HG03103 (cell line): Measurements from ENCODE around the gene IFT43.

ENCODE experiments used
- ATAC-seq: cut with Tn5 transposase; IDR thresholded peaks from one replicate; pipeline ENCODE4 v1.9.1; 2021; ENCODE audit warnings: low read depth; ENCODE audit not compliant: unreplicated experiment

Gene IFT43

DNA sequence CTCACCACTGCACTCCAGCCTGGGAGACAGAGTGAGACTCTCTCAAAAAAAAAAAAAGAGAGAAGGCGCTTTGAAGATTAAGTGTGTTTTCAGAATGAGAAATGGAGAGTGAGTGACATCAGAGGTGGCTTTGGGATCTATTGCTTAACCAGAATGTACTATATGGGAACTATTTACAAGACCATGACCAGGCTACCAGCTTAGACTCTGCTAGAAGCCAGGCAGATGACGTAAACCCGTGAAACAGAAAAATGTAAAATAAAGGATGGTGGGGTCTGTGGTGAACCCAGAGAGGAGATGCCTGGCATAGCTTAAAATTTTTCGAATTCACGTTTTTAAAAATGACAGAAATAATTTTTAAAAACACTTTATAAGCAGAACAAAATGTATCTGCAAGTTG is 82.0 kb downstream of the IFT43 start:
- no peak for ATAC-seq

- no peak for ATAC-seq
These were observed 88.2 kb downstream of the IFT43 start for GRCh38 chr14:76073717-76074116.

GRCh38 chr14:76077340-76077739 is 91.8 kb downstream of the IFT43 start:
- ATAC-seq: no peak

DNA sequence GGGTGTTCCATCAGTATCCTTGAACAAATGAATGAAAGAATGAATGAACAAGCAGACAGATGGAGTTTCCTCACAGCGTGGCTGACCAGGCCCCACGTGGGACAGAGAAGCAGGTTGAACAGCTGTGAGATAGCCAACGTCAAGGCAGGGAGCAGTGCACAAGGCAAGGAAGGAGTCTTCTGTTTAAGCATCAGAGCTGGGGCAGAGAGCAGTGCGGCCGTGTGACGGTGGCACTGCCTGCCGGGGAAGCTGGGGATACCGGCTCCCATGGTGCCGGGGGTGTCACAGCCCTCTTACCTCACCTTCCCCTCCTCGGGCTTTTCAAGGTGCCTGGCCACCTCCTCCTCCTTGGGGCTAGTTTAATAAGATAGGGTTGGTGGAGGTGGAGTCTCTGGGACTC is 92.9 kb downstream of the IFT43 start:
- no peak for ATAC-seq

GRCh38 chr14:76080025-76080424 is 94.5 kb downstream of the IFT43 start:
- ATAC-seq: no peak

- no peak for ATAC-seq
These were observed 94.9 kb downstream of the IFT43 start for GRCh38 chr14:76080471-76080870.

- ATAC-seq: no peak
These were observed 96.1 kb downstream of the IFT43 start for GRCh38 chr14:76081642-76082041.

GRCh38 chr14:76083796-76084765 is 98.5 kb downstream of the IFT43 start:
- ATAC-seq: no peak

DNA sequence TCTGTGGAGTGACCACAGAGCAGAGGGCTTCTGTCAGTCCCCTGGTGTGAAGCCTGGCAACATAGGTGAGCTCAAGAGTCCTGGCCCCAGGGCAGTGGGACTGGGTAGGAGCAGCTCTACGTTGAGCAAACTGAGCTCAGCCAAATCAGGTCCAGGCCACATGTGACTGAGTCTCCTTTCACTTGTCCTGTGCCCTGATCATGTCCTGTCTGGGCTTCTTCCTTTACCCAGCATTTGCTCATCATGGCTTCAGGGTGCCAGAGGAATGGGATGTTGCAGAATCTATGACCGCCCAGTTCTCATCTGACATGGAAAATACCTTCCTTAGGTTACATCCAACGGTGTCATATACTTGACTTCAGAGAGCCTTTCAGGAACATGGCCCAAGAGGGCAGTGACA is 99.8 kb downstream of the IFT43 start:
- ATAC-seq: no peak

GRCh38 chr14:76086636-76087035 is 101.1 kb downstream of the IFT43 start:
- no peak for ATAC-seq

GRCh38 chr14:76088326-76088725 is 102.8 kb downstream of the IFT43 start:
- no peak for ATAC-seq

DNA sequence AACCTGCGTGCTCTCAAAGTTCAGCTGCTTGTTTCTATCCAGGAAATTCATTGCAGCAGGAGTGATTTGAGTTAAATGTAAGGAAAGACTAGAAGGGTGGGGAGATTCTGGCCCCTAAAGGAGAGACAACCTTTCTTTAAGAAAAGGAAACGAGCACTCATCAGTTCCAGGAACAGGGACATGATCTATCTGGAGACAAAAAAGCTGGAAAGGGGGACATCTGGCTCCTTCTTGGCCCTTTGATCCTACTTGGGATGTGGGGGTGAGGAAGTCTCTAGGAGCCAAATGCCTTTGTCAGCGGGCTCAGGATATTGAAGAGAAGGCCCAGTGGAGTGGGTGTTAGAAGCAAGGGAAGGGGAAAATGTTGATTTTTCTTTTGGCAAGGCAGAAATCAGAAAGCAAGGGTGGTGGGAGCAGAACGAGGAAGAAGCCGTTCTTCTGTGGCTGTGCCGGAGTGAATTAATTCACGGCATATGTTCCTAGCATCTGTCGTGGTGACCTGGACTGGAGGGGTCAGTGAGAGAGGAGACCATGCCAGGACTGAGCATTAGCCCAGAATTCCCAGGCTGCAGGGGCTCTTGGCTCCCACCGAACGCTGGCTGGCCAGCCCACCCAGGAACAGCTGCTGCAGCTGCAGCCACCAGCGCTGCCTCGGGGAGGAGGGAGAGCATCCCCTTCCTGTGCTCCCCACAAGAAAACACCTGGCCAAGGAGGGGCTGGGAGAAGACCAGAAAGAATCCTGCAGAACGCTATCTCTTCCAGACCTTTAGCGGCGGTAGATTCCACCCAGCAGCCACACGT is 103.4 kb downstream of the IFT43 start:
- ATAC-seq: no peak

DNA sequence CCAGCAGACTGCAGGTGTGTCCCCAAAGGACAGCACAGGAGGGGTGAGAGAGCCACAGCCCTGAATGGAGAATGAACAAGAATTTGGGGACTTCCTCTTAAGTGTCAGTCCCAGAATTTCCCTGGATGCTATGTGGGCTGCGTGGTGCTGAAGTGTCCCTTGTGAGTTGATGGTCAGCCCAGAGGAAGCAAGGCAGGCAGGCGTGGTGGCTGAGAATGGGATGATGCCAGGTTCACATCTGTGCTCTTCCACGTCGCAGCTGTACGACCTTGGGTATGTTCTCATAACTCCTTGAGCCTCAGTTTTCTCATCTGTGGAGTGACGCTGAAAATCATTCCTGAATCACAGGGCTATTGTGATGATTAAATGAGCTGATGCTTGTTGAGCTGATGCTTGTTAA is 104.0 kb downstream of the IFT43 start:
- ATAC-seq: no peak

GRCh38 chr14:76090616-76091391 is 105.2 kb downstream of the IFT43 start:
- ATAC-seq: no peak

- ATAC-seq: no peak
These were observed 107.5 kb downstream of the IFT43 start for GRCh38 chr14:76093077-76093476.

GRCh38 chr14:76096257-76096656 is 110.7 kb downstream of the IFT43 start:
- ATAC-seq: no peak

GRCh38 chr14:76097547-76097946 is 112.0 kb downstream of the IFT43 start:
- no peak for ATAC-seq

DNA sequence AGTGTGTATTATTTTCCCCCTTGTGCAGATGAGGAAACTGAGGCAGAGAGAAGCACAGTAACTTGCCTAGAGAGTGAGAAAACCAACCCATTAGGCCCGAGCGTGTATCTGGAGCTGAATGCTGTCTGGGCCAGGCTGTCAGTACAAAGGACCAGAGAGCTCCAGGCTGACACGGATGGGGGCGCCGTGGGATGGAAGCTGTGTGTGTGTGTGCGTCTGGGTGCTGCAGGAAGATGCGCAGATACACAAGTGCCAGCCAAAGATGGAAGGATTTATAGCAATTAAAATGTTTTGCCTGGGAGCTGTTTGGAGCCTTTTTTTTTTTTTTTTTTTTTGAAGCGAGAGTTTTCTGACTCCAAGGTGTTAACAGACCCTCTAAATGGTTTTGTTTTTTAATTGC is 112.5 kb downstream of the IFT43 start:
- ATAC-seq: no peak

DNA sequence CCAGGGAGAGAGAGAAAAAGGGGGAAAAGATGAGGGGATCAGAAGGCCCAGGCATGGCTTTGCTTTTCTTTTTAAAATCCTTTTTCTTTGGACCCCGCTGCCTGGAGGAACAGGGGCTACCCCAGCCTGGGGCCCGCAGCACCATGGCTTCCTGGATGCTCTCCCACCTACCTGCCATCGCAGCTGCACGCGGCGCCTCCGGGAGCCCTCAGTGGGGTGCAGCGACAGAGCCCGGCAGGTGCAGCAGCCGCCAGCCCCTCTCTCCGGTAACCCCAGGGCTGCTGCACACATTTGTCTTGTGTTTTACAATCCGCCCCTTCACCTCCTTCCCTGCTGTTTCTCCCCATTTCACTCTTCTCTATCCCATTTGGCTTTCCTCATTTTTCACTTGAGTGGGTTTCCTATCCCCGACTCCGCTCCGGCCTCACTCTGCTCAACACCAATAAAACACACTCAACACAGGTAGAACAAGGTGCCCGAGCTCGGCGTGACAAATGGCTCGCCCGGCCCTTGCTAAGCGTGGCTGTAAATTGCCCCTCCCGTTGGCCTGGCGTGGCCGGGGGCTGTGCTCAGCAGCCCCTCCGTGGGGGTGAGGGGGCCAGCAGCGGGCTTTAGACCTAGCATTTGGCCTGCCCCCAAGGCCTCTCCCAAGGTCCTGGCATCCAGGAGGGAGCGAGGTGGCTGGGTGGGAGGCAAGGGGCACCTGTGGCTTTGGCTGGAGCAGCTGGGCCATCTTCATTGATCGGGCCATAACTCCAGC is 113.5 kb downstream of the IFT43 start:
- ATAC-seq: no peak

DNA sequence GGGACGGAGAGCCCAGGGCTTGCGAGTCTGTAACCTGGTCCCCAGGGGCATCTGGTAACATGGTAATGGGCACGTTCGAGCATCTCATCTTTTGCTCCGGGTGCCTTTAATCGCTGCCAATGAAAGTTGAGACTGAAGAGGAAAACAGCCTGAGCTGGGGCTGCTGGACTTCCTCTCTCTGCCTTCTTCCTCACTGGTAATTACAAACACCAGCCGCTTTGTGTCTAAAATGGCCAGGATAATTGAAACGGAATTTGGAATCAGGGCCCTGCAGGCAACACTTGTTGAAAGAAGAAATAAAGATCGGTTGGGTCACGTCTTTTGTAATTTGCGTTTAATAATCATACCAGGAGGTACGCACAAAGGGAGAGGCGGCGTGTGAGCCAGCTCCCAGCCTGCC is 114.7 kb downstream of the IFT43 start:
- ATAC-seq: no peak
